Skeletal muscle tissue (tissue), 4 donors: ENCODE measurements around the gene DMD. TPM values are rescaled to one million over a fixed set of nuclear protein-coding genes. Genes with fewer than 3 reads are reported as not detected.

Experiments
- H3K27ac ChIP-seq: one replicate; pipeline ENCODE4 v1.7.0; 2013; ENCODE audit warnings: mild to moderate bottlenecking, low read depth, low read length, inconsistent platforms
- H3K27me3 ChIP-seq, 3 donors: one replicate each; pipeline ENCODE4 v1.7.0; 2013; ENCODE audit warnings: low read length in 3 of 3; ENCODE audit not compliant: control insufficient read depth in 3 of 3, insufficient read depth in 3 of 3
- H3K36me3 ChIP-seq, 3 donors: one replicate each; pipeline ENCODE4 v1.7.0; 2013; ENCODE audit warnings: low read length in 3 of 3; ENCODE audit not compliant: control insufficient read depth in 3 of 3, insufficient read depth in 3 of 3
- H3K4me1 ChIP-seq, 3 donors: one replicate each; pipeline ENCODE4 v1.7.0; 2013; ENCODE audit warnings: low read length in 3 of 3, mild to moderate bottlenecking in 3 of 3; ENCODE audit not compliant: control insufficient read depth in 3 of 3, insufficient read depth in 3 of 3
- H3K4me3 ChIP-seq, 3 donors: one replicate each; pipeline ENCODE4 v1.7.0; 2013; ENCODE audit warnings: low read length in 3 of 3
- H3K9ac ChIP-seq, 3 donors: one replicate each; pipeline ENCODE4 v1.7.0; 2013; ENCODE audit warnings: low read length in 3 of 3, mild to moderate bottlenecking in 3 of 3, moderate library complexity in 2 of 3, low read depth in 1 of 3
- H3K9me3 ChIP-seq, 3 donors: one replicate each; pipeline ENCODE4 v1.7.0; 2013; ENCODE audit warnings: low read length in 3 of 3; ENCODE audit not compliant: control insufficient read depth in 3 of 3
- total RNA-seq: library from RNA; depleted of rRNA; stranded (reverse); fragments of >200 nt; gene quantifications from one replicate; pipeline ENCODE4 v1.2.3, GENCODE V29; 2014
- donor health status: Osteomylitis.

Gene DMD
- total RNA-seq, 1 donor from 2014 or later: 190 TPM

DNA sequence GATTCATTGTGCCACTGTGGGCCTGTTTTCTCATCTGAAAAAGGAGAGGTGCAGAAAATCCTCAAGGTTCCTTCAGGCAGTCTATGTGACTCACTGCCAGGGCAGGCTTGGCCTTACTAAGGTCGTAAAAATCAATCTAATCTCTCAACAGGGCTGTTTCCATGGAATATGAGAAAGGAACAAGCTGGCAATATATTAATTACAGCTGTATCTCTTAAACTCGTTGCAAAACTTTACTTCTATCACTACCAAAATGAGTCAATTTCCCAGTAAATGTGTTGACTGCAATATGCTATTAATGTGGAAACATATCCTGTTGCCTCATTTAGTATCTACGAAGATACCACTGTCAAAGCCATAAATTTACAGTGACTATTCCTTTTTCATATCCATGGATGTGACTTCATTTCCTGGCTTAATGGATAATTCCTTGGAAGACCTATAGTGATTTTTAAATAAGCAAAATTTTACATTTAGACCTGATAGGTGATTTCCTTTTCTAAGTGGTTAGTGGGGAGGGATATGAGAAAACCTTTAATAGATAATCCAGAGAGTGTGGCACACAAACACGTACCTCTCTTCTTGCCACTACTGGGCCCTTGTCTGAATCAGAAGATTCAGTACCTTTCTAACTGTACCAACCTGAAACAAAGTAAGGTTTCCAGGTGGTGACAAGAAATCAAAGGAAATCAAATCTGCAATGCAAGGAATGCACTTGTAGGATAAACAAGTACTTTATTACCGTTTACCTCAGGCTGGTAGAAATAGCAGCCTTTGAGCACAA lies 2012.1 kb downstream of the DMD start:
- Histone ChIP-seq H3K27ac (no peak overlapping the region), H3K36me3 (peaks cover 2 to 7% (median 3%) of the 10 kb centered on the region in 3 donors), H3K27me3 (no peaks in the 10 kb centered on the region), H3K9me3 (no peaks in the 10 kb centered on the region), H3K4me3 (no peak overlapping the region), H3K9ac (no peak overlapping the region), H3K4me1 (no peaks in the 10 kb centered on the region)

DNA sequence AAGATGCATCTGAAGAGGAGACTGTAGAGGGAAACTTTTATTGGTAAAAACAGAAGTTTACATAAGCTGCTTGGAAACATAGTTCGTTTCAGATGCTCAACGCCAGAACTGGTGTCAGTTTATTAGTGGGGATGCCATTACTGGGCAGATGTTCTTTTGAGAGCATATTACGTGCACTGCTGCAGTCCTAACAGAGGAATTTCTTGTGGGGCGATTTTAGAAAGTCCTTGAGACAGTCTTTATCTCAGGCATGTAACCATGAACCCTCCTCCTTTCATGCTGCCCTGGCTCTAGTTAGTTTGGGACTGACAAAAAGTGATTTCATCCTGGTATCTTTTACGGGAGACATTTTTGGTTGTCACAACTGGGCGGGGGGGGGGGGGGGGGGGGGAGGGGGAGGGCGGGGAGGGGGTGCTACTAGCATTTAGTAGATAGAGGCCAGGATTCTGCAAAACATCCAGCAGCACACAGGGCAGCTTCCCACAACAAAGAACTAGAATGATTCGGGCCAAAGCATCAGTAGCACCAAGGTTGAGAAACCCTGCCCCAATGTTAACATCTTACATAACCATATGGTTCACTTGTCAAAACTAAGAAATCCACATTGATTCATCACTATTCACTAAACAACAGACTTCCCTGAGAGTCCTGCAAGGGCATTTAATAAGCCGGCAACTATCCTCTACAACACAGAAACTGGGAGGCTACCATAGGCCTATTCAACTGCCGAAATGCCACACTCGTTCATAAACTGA lies 2021.0 kb downstream of the DMD start:
- Histone ChIP-seq H3K4me1 (peaks cover 0 to 3% (median 0%) of the 10 kb centered on the region in 3 donors), H3K9ac (no peak overlapping the region), H3K4me3 (no peak overlapping the region), H3K27ac (no peak overlapping the region), H3K36me3 (no peaks in the 10 kb centered on the region), H3K27me3 (no peaks in the 10 kb centered on the region), H3K9me3 (no peaks in the 10 kb centered on the region)

DNA sequence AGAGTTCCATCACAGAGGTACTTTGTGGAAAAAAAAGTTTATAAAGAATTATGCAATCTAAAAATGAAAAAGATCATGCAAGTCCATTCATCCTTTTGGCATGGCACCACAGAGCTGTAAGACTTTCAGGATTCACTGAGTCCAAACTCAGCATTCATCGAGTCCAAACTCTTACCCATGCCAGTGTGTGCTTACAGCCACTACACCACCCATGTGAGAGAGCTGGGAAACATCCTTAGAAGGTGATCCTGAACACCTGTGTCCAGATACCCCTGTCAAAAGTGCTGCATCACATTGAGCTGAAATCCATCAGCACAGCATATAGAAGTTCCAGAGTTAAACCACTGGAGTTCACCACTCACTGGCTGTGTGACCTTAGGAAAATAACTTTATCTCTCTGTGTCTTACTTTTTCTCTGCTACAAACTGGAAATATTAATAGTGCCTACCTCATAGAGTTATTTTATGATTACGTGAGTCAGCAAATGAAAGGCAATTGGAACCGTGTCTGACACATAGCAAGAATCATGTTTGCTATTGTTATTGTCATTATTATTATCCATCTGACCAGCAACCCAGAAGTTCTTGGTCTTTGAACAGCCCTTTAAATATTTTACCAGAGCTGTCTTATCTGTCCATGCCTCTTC lies 2024.5 kb downstream of the DMD start:
- peaks cover 0 to 3% (median 0%) of the 10 kb centered on the region in 3 donors for H3K4me1 ChIP-seq
- no peak overlapping the region for H3K9ac ChIP-seq
- peaks cover 0 to 3% (median 0%) of the 10 kb centered on the region in 3 donors for H3K36me3 ChIP-seq
- H3K4me3 ChIP-seq: no peak overlapping the region
- no peaks in the 10 kb centered on the region for H3K9me3 ChIP-seq
- H3K27ac ChIP-seq: no peak overlapping the region
- no peaks in the 10 kb centered on the region for H3K27me3 ChIP-seq

DNA sequence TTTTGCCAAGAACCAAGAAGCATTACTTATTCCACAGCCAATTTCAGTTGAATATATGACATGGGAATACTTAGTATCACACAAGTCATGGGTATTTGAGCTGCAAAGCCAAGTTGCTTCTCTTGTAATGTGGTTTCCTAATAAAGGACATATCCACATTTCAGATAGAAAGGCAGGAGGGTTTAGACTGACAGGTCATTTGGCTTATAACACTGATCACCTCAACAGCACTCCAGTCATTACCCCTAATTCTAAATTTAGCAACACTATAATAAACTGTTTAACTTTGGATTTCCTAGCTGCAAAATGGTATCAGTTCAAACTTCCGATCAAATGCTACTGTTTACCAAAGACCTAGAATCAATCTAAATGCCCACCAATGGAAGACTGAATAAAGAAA lies 2025.5 kb downstream of the DMD start:
- Histone ChIP-seq H3K27me3 (no peaks in the 10 kb centered on the region), H3K36me3 (peaks cover 0 to 3% (median 0%) of the 10 kb centered on the region in 3 donors), H3K9ac (no peak overlapping the region), H3K4me1 (peaks cover 0 to 3% (median 0%) of the 10 kb centered on the region in 3 donors), H3K4me3 (no peak overlapping the region), H3K9me3 (no peaks in the 10 kb centered on the region), H3K27ac (no peak overlapping the region)

DNA sequence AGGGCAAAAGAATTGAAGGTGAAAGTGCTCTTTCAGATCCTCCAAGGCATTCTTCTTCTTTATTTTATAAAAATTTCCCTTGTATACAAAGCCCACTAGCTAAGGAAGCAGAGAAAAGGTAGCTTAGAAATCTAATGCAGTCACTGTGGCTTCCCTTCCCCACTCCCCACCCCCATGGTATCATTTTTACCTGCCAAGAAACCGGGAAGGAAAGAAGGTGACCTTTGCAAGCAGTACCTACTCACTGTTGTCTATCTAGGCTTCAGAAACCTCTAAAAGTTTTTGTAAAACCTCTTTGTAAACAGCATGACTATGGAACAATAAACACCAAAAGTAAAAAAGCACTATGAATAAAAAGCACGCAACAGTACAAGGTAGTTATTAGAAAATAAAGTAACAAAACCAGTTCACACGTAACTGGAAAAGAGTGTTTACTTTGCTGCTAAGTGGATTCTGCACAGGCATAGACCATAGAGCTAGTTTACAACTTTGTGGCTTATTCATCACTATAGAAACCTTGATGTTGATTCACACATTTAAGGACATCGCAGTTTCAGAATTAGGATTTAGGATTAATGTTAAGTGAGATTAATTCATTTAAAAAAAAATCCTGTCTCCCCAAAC lies 2029.9 kb downstream of the DMD start:
- no peak overlapping the region for H3K4me3 ChIP-seq
- H3K36me3 ChIP-seq: peaks cover 4 to 5% (median 5%) of the 10 kb centered on the region in 3 donors
- no peaks in the 10 kb centered on the region for H3K4me1 ChIP-seq
- no peaks in the 10 kb centered on the region for H3K27me3 ChIP-seq
- no peak overlapping the region for H3K27ac ChIP-seq
- no peak overlapping the region for H3K9ac ChIP-seq
- H3K9me3 ChIP-seq: no peaks in the 10 kb centered on the region

DNA sequence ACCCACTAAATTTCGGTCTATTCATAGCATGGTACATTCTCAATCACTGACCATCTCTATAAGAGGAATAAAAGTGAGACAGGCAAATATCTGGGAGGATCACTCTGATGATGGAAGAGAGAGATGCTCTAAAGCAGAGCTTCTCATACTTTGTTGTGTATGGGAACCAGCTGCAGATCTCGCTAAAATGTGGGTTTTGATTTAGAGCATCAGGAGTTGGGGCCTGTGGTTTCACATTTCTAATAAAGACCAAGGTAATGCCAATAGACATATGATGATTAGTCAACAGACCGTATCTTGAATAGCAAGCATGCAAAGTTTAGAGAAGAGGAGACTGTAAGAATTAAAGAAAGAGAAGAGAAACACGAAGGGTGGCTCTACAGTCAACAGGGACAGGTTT lies 2032.1 kb downstream of the DMD start:
- Histone ChIP-seq H3K4me1 (no peaks in the 10 kb centered on the region), H3K9me3 (no peaks in the 10 kb centered on the region), H3K27ac (no peak overlapping the region), H3K9ac (no peak overlapping the region), H3K27me3 (no peaks in the 10 kb centered on the region), H3K36me3 (peaks cover 4 to 5% (median 5%) of the 10 kb centered on the region in 3 donors), H3K4me3 (no peak overlapping the region)

DNA sequence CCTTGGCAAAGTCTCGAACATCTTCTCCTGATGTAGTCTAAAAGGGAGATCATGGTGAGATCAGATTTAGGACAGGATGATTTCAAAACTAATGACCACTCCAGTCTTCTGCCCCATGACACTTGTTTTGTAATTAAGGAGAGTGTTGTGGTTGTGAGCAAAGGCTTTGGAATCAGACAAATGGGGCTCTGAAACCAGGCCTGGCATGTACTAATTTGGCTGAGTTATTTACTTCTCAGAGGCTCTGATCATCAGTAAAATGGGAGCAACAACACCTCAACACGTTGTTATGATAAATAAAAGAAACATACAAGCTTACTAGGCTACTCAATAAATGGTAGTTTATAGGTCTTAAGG lies 2032.6 kb downstream of the DMD start:
- Histone ChIP-seq H3K9ac (no peak overlapping the region), H3K4me3 (no peak overlapping the region), H3K4me1 (no peaks in the 10 kb centered on the region), H3K9me3 (no peaks in the 10 kb centered on the region), H3K27me3 (no peaks in the 10 kb centered on the region), H3K27ac (no peak overlapping the region), H3K36me3 (peaks cover 4 to 5% (median 5%) of the 10 kb centered on the region in 3 donors)

DNA sequence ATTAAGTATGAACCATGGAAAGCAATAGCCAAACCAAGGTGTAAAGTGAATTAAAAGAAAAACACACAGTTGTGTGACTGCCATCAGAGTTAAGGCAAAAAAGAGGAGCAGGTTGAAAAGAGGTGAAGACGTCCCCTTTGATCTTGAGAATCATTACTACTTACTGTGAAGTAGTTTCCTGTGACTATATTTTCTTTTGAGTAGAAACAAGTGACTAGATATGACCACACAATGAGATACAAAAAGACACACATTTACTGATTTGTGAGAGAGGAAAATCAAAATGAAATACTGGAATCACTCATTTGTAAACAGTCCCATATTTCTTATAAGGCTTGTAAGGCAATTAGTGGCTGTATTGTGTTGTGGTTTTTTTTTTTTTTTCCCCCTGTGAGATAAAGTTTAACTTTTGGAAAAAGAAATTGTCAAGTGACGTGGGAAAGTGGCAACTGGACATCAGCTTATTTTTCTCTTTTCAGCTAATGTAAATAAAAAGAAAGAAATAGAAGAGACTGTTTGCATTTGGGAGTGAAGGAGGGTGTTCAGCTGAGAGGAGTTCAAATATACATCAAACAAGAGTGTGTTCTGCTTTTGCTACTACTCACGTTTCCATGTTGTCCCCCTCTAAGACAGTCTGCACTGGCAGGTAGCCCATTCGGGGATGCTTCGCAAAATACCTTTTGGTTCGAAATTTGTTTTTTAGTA lies 2033.1 kb downstream of the DMD start:
- H3K36me3 ChIP-seq: peaks cover 4 to 5% (median 5%) of the 10 kb centered on the region in 3 donors
- H3K27ac ChIP-seq: no peak overlapping the region

DNA sequence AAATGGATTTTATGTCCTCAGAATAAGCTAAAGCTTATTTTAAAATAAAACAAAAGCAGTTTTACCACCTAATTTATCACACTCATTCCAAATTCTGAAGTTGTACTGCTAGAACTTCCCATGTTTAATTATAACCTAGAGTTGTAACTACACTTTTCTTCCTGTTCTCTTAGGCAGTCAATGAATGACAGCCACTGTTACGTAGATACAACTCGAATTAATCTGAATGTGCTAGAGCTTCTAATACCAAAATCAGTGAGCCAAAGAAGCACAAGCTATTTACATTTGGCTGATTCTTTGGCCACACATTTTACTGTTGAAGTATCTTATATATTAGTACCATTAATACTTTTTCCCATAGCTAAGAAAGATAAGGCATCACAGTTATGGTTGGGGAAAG lies 2040.6 kb downstream of the DMD start:
- Histone ChIP-seq H3K4me1 (no peaks in the 10 kb centered on the region), H3K9ac (no peak overlapping the region), H3K27me3 (no peaks in the 10 kb centered on the region), H3K36me3 (peaks cover 0 to 7% (median 0%) of the 10 kb centered on the region in 3 donors), H3K27ac (no peak overlapping the region), H3K9me3 (no peaks in the 10 kb centered on the region), H3K4me3 (no peak overlapping the region)

More for the DNA sequence above, 2033.1 kb downstream of the DMD start:
- Histone ChIP-seq H3K27me3 (no peaks in the 10 kb centered on the region), H3K4me3 (no peak overlapping the region), H3K9me3 (no peaks in the 10 kb centered on the region), H3K9ac (no peak overlapping the region), H3K4me1 (no peaks in the 10 kb centered on the region)
